Smooth muscle cell (in vitro differentiated cells): ENCODE results near the gene SYK. TPM values are rescaled to one million over a fixed set of nuclear protein-coding genes. Genes with fewer than 3 reads are reported as not detected.

ENCODE experiments used
- DNase-seq: peaks from one replicate; lab custom pipeline; 2025; ENCODE audit not compliant: unreplicated experiment; lab: John Stamatoyannopoulos, UW
- H2AFZ ChIP-seq: fragments of 200-600 bp; sonication (generic); 2 replicates; pipeline ENCODE4 v1.6.0; 2016; ENCODE audit warnings: antibody characterized with exemption, low read depth, mild to moderate bottlenecking
- H3F3A ChIP-seq: fragments of 200-600 bp; sonication (generic); 2 replicates; pipeline ENCODE4 v1.6.0; 2017; ENCODE audit warnings: antibody characterized with exemption, low read depth
- H3K27ac ChIP-seq: fragments of 200-600 bp; sonication (generic); 2 replicates; pipeline ENCODE4 v1.5.1; 2016; ENCODE audit warnings: low read depth, mild to moderate bottlenecking
- H3K27me3 ChIP-seq: fragments of 200-600 bp; sonication (generic); 2 replicates; pipeline ENCODE4 v1.6.1; 2016; ENCODE audit warnings: low read depth, mild to moderate bottlenecking
- H3K36me3 ChIP-seq: fragments of 200-600 bp; sonication (generic); 2 replicates; pipeline ENCODE4 v1.5.1; 2016; ENCODE audit warnings: low read depth
- H3K4me1 ChIP-seq: fragments of 200-600 bp; sonication (generic); 2 replicates; pipeline ENCODE4 v1.5.1; 2016; ENCODE audit warnings: low read depth
- H3K4me2 ChIP-seq: fragments of 200-600 bp; sonication (generic); 2 replicates; pipeline ENCODE4 v1.6.0; 2016; ENCODE audit warnings: mild to moderate bottlenecking
- H3K4me3 ChIP-seq: fragments of 200-600 bp; sonication (generic); 2 replicates; pipeline ENCODE4 v1.5.1; 2016; ENCODE audit warnings: mild to moderate bottlenecking
- H3K79me2 ChIP-seq: fragments of 200-600 bp; sonication (generic); 2 replicates; pipeline ENCODE4 v1.6.0; 2016; ENCODE audit warnings: low read depth, mild to moderate bottlenecking
- H3K9ac ChIP-seq: fragments of 200-600 bp; sonication (generic); 2 replicates; pipeline ENCODE4 v1.6.0; 2016; ENCODE audit warnings: low read depth
- H3K9me3 ChIP-seq: fragments of 200-600 bp; sonication (generic); replicated peaks from 2 replicates; pipeline ENCODE4 v1.5.1; 2016; ENCODE audit warnings: low read depth
- H4K20me1 ChIP-seq: fragments of 200-600 bp; sonication (generic); 2 replicates; pipeline ENCODE4 v1.6.0; 2016; ENCODE audit warnings: low read depth
- WGBS: methylation state at CpG from one replicate; pipeline ENCODE4 v1.1.7; 2016; ENCODE audit warnings: low lambda C conversion rate; 5-methylcytosine and 5-hydroxymethylcytosine counted together
- polyA plus RNA-seq: library from polyadenylated mRNA; unstranded; fragments of >200 nt; fragmentation: Nextera tagmentation; extraction: Ambion mirVana; gene quantifications from 2 replicates; pipeline ENCODE4 v1.2.1, GENCODE V29; 2016
- total RNA-seq: library from RNA; depleted of rRNA; stranded (reverse); fragments of >200 nt; gene quantifications from 2 replicates; pipeline ENCODE4 v1.2.3, GENCODE V29; 2014
- TF ChIP-seq, protein P1 (sequence below): fragments of 200-600 bp; sonication (generic); IDR thresholded peaks from 2 replicates; pipeline ENCODE4 v1.5.1; 2017; ENCODE audit warnings: borderline replicate concordance, mild to moderate bottlenecking, antibody characterized with exemption; ENCODE audit not compliant: insufficient read depth, poor library complexity, severe bottlenecking

SYK gene
- total and polyA plus RNA-seq, 2 experiments from 2014 or later, result 0.09 TPM; not detected in 1

DNA sequence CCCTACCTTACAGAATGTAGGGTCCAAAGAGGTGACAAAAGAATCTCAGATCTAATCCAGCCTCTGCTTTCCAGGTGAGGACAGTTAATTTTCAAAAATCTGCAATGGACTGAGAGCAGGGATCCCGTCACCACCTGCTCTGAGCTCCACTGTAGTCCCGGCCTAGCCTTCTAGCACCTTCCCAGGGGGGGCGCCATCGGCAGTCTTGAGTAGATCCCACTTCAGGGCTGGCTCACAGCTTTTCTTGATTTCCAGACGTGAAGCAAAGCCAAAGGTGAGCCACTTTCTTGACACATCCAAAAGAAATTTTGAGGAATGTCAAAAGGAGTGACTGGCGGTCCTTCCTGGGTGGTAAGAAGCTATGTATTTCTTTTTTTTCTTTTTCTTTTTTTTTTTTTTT, 114.1 kb downstream of the SYK start:
- Histone ChIP-seq H3F3A (no peaks in the 10 kb centered on the region), H3K79me2 (no peaks in the 10 kb centered on the region), H3K4me2 (no peak overlapping the region), H3K27ac (no peak overlapping the region), H3K9ac (no peak overlapping the region), H3K27me3 (no peaks in the 10 kb centered on the region), H3K9me3 (no peaks in the 10 kb centered on the region), H3K4me1 (no peaks in the 10 kb centered on the region), H3K36me3 (no peaks in the 10 kb centered on the region), H2AFZ (no peak overlapping the region), H4K20me1 (no peaks in the 10 kb centered on the region), H3K4me3 (no peak overlapping the region)
- TF ChIP-seq, protein P1, sequence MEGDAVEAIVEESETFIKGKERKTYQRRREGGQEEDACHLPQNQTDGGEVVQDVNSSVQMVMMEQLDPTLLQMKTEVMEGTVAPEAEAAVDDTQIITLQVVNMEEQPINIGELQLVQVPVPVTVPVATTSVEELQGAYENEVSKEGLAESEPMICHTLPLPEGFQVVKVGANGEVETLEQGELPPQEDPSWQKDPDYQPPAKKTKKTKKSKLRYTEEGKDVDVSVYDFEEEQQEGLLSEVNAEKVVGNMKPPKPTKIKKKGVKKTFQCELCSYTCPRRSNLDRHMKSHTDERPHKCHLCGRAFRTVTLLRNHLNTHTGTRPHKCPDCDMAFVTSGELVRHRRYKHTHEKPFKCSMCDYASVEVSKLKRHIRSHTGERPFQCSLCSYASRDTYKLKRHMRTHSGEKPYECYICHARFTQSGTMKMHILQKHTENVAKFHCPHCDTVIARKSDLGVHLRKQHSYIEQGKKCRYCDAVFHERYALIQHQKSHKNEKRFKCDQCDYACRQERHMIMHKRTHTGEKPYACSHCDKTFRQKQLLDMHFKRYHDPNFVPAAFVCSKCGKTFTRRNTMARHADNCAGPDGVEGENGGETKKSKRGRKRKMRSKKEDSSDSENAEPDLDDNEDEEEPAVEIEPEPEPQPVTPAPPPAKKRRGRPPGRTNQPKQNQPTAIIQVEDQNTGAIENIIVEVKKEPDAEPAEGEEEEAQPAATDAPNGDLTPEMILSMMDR, result peak; percentile 37
- no peak for DNase-seq
- 68% methylated on average over 6 of the region's 6 CpGs for WGBS

DNA sequence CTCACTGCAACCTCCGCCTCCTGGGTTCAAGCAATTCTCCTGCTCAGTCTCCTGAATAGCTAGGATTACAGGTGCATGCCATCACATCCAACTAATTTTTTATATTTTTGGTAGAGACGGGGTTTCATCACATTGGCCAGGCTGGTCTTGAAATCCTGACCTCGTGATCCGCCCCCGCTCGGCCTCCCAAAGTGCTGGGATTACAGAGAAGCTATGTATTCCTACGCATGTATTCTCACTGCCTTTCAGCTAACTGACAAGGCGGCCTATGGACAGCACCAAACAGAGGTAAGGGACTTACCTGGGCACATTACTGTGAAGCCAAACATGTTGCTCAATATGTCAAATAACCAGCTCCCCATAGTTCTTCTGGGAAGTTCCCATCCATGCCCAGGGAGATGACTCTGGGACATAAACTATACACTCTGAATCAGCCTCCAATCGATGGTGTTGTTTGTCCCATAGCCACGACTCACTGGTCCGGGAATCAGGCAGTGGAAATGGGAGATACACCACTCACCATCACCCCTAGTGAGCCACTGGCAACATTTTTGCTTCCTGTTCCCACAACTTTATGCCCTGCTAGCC, 114.6 kb downstream of the SYK start:
- H3K79me2 ChIP-seq, result no peaks in the 10 kb centered on the region
- no peak overlapping the region for H3K27ac ChIP-seq
- DNase-seq, result no peak
- no peaks in the 10 kb centered on the region for H3K36me3 ChIP-seq
- no peak overlapping the region for H3K4me3 ChIP-seq
- WGBS, result 79% methylated on average over 11 of the region's 11 CpGs
- H3K9ac ChIP-seq, result no peak overlapping the region
- no peaks in the 10 kb centered on the region for H3F3A ChIP-seq
- no peak overlapping the region for H2AFZ ChIP-seq
- no peaks in the 10 kb centered on the region for H3K4me1 ChIP-seq
- H3K9me3 ChIP-seq, result no peaks in the 10 kb centered on the region
- no peaks in the 10 kb centered on the region for H3K27me3 ChIP-seq
- no peaks in the 10 kb centered on the region for H4K20me1 ChIP-seq
- TF ChIP-seq, protein P1, result no peak
- no peak overlapping the region for H3K4me2 ChIP-seq

DNA sequence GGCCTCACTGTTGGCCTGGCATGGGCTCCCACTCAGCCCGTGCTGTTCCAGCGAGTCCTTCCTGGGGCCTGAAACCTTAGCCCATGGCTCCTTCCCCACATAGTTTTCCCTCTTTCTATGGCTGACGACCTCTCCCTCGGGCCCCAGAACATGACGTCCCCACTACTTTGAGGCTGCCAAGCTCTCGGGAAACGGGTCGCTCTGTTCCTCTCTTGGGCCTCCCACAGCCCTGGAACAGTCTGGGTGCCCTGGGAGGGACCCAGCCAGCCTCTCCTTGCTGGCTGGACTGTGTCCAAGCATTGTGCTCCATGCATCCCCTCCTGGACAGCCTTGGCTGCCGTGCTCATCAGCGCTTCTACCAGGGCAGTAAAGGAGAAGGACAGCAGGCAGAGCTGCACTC, 118.3 kb downstream of the SYK start:
- WGBS, result 92% methylated on average over 10 of the region's 10 CpGs
- Histone ChIP-seq H3F3A (no peaks in the 10 kb centered on the region), H3K4me1 (no peaks in the 10 kb centered on the region), H3K36me3 (no peaks in the 10 kb centered on the region), H3K4me3 (no peak overlapping the region), H4K20me1 (no peaks in the 10 kb centered on the region), H3K4me2 (no peak overlapping the region), H3K9me3 (no peaks in the 10 kb centered on the region), H2AFZ (no peak overlapping the region), H3K79me2 (no peaks in the 10 kb centered on the region), H3K9ac (no peak overlapping the region), H3K27ac (no peak overlapping the region), H3K27me3 (no peaks in the 10 kb centered on the region)
- no peak for DNase-seq
- TF ChIP-seq, protein P1, result no peak

DNA sequence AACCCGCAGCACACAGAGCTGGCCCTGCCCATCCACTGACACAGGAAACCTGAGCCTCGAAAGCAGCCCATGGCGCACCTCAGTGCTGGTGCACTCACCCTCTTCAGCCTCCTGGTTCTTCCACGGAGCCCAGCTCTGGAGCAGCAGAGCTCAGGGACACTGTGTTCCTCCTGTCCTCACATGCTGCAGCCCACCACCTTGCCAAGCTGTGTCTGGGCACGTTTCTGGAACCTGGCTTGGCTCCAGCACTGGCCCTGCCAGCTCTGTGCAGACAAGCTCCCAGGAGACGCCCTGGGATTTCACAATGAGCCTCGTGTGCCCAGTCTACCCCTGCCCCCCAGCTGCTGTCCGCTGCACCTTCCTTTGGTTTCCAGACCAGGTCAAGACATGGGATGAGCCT, 119.5 kb downstream of the SYK start:
- Histone ChIP-seq H3K27ac (no peak overlapping the region), H3F3A (no peaks in the 10 kb centered on the region), H3K27me3 (no peaks in the 10 kb centered on the region), H3K36me3 (no peaks in the 10 kb centered on the region), H4K20me1 (no peaks in the 10 kb centered on the region), H3K4me3 (no peak overlapping the region), H3K9me3 (no peaks in the 10 kb centered on the region), H3K79me2 (no peaks in the 10 kb centered on the region), H3K9ac (no peak overlapping the region), H3K4me2 (no peak overlapping the region), H3K4me1 (no peaks in the 10 kb centered on the region), H2AFZ (no peak overlapping the region)
- TF ChIP-seq, protein P1, result no peak
- 88% methylated on average over 8 of the region's 8 CpGs for WGBS
- DNase-seq, result no peak
